HEK293 (cell line): ENCODE data around the gene TYROBP.

Experiments
- EGR2 ChIP-seq: fragments of 450-650 bp; formaldehyde crosslinking; IDR thresholded peaks from 2 replicates; pipeline ENCODE4 v1.5.1; 2016; ENCODE audit warnings: low read depth, missing biosample characterization, missing genetic modification characterization
- GLI4 ChIP-seq: fragments of 450-650 bp; formaldehyde crosslinking; IDR thresholded peaks from 2 replicates; pipeline ENCODE4 v1.5.1; 2016; ENCODE audit warnings: missing biosample characterization, missing genetic modification characterization
- MEIS1 ChIP-seq: sonication (generic); formaldehyde crosslinking; IDR thresholded peaks from 2 replicates; pipeline ENCODE4 v1.8.1; 2022; ENCODE audit warnings: missing genetic modification reagents, mild to moderate bottlenecking, borderline replicate concordance
- OVOL3 ChIP-seq: fragments of 450-650 bp; formaldehyde crosslinking; IDR thresholded peaks from 2 replicates; pipeline ENCODE4 v1.5.1; 2016; ENCODE audit warnings: missing biosample characterization, missing genetic modification characterization
- YY1 ChIP-seq: fragments of 450-650 bp; formaldehyde crosslinking; IDR thresholded peaks from 2 replicates; pipeline ENCODE4 v1.5.1; 2018; ENCODE audit warnings: missing biosample characterization, missing genetic modification characterization
- ZNF10 ChIP-seq: fragments of 450-650 bp; formaldehyde crosslinking; IDR thresholded peaks from 2 replicates; pipeline ENCODE4 v1.5.1; 2017; ENCODE audit warnings: missing biosample characterization, missing genetic modification characterization
- ZNF121 ChIP-seq: fragments of 450-650 bp; formaldehyde crosslinking; IDR thresholded peaks from 2 replicates; pipeline ENCODE4 v1.5.1; 2016; ENCODE audit warnings: missing biosample characterization, missing genetic modification characterization
- ZNF239 ChIP-seq: fragments of 450-650 bp; formaldehyde crosslinking; IDR thresholded peaks from 2 replicates; pipeline ENCODE4 v1.5.1; 2016; ENCODE audit warnings: missing biosample characterization, missing genetic modification characterization
- ZNF366 ChIP-seq: fragments of 450-650 bp; formaldehyde crosslinking; conservative IDR thresholded peaks from 2 replicates; pipeline ENCODE4 v1.5.1; 2016; ENCODE audit warnings: missing biosample characterization, missing genetic modification characterization
- ZNF391 ChIP-seq: fragments of 450-650 bp; formaldehyde crosslinking; IDR thresholded peaks from 2 replicates; pipeline ENCODE4 v1.5.1; 2016; ENCODE audit warnings: low read depth, missing biosample characterization, missing genetic modification characterization, borderline replicate concordance
- ZNF473 ChIP-seq: fragments of 450-650 bp; formaldehyde crosslinking; IDR thresholded peaks from 2 replicates; pipeline ENCODE4 v1.5.1; 2017; ENCODE audit warnings: missing biosample characterization, missing genetic modification characterization
- ZNF544 ChIP-seq: fragments of 450-650 bp; formaldehyde crosslinking; IDR thresholded peaks from 2 replicates; pipeline ENCODE4 v1.5.0; 2017; ENCODE audit warnings: missing biosample characterization, missing genetic modification characterization
- ZNF548 ChIP-seq: fragments of 450-650 bp; formaldehyde crosslinking; IDR thresholded peaks from 2 replicates; pipeline ENCODE4 v1.5.1; 2016; ENCODE audit warnings: missing biosample characterization, missing genetic modification characterization
- ZNF571 ChIP-seq: fragments of 450-650 bp; formaldehyde crosslinking; IDR thresholded peaks from 2 replicates; pipeline ENCODE4 v1.5.0; 2017; ENCODE audit warnings: missing biosample characterization, missing genetic modification characterization
- ZNF585B ChIP-seq: fragments of 450-650 bp; formaldehyde crosslinking; IDR thresholded peaks from 2 replicates; pipeline ENCODE4 v1.5.1; 2016; ENCODE audit warnings: missing biosample characterization, missing genetic modification characterization
- ZNF629 ChIP-seq: fragments of 450-650 bp; formaldehyde crosslinking; IDR thresholded peaks from 2 replicates; pipeline ENCODE4 v1.5.1; 2017; ENCODE audit warnings: missing biosample characterization, missing genetic modification characterization
- ZNF776 ChIP-seq: fragments of 450-650 bp; formaldehyde crosslinking; IDR thresholded peaks from 2 replicates; pipeline ENCODE4 v1.5.0; 2017; ENCODE audit warnings: missing biosample characterization, missing genetic modification characterization, borderline replicate concordance
- ZNF777 ChIP-seq: fragments of 450-650 bp; formaldehyde crosslinking; IDR thresholded peaks from 2 replicates; pipeline ENCODE4 v1.5.1; 2017; ENCODE audit warnings: missing biosample characterization, missing genetic modification characterization, borderline replicate concordance
- ZNF785 ChIP-seq: fragments of 450-650 bp; formaldehyde crosslinking; IDR thresholded peaks from 2 replicates; pipeline ENCODE4 v1.5.1; 2016; ENCODE audit warnings: missing biosample characterization, missing genetic modification characterization
- TF ChIP-seq, protein P1 (sequence below): fragments of 450-650 bp; IDR thresholded peaks from 2 replicates; pipeline ENCODE4 v1.5.1; 2018; ENCODE audit warnings: missing biosample characterization, mild to moderate bottlenecking, missing genetic modification characterization
- TF ChIP-seq, protein P2 (sequence below): fragments of 450-650 bp; formaldehyde crosslinking; IDR thresholded peaks from 2 replicates; pipeline ENCODE4 v1.5.1; 2017; ENCODE audit warnings: missing biosample characterization, mild to moderate bottlenecking, missing genetic modification characterization, moderate library complexity
- TF ChIP-seq, protein P3 (sequence below): fragments of 450-650 bp; formaldehyde crosslinking; IDR thresholded peaks from 2 replicates; pipeline ENCODE4 v1.5.1; 2016; ENCODE audit warnings: missing biosample characterization, missing genetic modification characterization
- TF ChIP-seq, protein P4 (sequence below): fragments of 450-650 bp; formaldehyde crosslinking; IDR thresholded peaks from 2 replicates; pipeline ENCODE4 v1.5.1; 2017; ENCODE audit warnings: missing biosample characterization, missing genetic modification characterization
- TF ChIP-seq, protein P5 (sequence below): fragments of 450-650 bp; formaldehyde crosslinking; IDR thresholded peaks from 2 replicates; pipeline ENCODE4 v1.5.1; 2016; ENCODE audit warnings: missing biosample characterization, missing genetic modification characterization
- TF ChIP-seq, protein P6 (sequence below): fragments of 450-650 bp; formaldehyde crosslinking; IDR thresholded peaks from 2 replicates; pipeline ENCODE4 v1.5.1; 2016; ENCODE audit warnings: missing biosample characterization, missing genetic modification characterization
- TF ChIP-seq, protein P7 (sequence below): IDR thresholded peaks from 2 replicates; pipeline ENCODE4 v1.6.1; 2011; ENCODE audit warnings: mild to moderate bottlenecking, low read depth, low read length, borderline replicate concordance
- TF ChIP-seq, protein P8 (sequence below): fragments of 450-650 bp; formaldehyde crosslinking; IDR thresholded peaks from 2 replicates; pipeline ENCODE4 v1.5.1; 2016; ENCODE audit warnings: missing biosample characterization, missing genetic modification characterization, low read depth

Gene TYROBP

DNA sequence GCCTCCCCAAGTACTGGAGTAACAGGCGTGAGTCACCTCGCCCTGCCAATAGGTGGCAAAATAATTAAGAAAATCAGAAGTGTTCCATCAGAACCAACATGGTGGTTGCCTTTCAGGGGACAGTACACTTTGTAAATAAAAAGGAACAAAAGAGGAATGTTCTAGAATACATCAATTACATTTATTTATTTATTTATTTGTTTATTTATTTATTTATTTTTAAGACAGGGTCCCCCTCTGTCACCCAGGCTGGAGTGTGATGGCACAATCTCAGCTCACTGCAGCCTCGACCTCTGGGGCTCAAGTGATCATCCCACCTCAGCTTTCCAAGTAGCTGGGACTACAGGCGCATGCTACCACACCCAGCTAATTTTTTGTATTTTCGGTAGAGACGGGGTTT lies 12.9 kb upstream of the TYROBP start (continued):
- no peak for TF ChIP-seq MEIS1 (CRISPR knock-in tag)
- TF ChIP-seq YY1 (tag by site-specific recombination), result no peak
- TF ChIP-seq, protein P1, sequence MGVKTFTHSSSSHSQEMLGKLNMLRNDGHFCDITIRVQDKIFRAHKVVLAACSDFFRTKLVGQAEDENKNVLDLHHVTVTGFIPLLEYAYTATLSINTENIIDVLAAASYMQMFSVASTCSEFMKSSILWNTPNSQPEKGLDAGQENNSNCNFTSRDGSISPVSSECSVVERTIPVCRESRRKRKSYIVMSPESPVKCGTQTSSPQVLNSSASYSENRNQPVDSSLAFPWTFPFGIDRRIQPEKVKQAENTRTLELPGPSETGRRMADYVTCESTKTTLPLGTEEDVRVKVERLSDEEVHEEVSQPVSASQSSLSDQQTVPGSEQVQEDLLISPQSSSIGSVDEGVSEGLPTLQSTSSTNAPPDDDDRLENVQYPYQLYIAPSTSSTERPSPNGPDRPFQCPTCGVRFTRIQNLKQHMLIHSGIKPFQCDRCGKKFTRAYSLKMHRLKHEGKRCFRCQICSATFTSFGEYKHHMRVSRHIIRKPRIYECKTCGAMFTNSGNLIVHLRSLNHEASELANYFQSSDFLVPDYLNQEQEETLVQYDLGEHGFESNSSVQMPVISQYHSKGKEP (tag by site-specific recombination), result no peak
- TF ChIP-seq, protein P2, sequence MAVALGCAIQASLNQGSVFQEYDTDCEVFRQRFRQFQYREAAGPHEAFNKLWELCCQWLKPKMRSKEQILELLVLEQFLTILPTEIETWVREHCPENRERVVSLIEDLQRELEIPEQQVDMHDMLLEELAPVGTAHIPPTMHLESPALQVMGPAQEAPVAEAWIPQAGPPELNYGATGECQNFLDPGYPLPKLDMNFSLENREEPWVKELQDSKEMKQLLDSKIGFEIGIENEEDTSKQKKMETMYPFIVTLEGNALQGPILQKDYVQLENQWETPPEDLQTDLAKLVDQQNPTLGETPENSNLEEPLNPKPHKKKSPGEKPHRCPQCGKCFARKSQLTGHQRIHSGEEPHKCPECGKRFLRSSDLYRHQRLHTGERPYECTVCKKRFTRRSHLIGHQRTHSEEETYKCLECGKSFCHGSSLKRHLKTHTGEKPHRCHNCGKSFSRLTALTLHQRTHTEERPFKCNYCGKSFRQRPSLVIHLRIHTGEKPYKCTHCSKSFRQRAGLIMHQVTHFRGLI (tag by site-specific recombination), result no peak
- TF ChIP-seq ZNF10 (tag by site-specific recombination), result no peak; the same call in 1 of the 2 replicates
- TF ChIP-seq ZNF473 (tag by site-specific recombination), result no peak
- TF ChIP-seq, protein P3, sequence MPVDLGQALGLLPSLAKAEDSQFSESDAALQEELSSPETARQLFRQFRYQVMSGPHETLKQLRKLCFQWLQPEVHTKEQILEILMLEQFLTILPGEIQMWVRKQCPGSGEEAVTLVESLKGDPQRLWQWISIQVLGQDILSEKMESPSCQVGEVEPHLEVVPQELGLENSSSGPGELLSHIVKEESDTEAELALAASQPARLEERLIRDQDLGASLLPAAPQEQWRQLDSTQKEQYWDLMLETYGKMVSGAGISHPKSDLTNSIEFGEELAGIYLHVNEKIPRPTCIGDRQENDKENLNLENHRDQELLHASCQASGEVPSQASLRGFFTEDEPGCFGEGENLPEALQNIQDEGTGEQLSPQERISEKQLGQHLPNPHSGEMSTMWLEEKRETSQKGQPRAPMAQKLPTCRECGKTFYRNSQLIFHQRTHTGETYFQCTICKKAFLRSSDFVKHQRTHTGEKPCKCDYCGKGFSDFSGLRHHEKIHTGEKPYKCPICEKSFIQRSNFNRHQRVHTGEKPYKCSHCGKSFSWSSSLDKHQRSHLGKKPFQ, result peak; percentile 22; the same call in 1 of the 2 replicates
- no peak for TF ChIP-seq ZNF239 (tag by site-specific recombination)
- no peak for TF ChIP-seq OVOL3 (tag by site-specific recombination)
- TF ChIP-seq, protein P4, sequence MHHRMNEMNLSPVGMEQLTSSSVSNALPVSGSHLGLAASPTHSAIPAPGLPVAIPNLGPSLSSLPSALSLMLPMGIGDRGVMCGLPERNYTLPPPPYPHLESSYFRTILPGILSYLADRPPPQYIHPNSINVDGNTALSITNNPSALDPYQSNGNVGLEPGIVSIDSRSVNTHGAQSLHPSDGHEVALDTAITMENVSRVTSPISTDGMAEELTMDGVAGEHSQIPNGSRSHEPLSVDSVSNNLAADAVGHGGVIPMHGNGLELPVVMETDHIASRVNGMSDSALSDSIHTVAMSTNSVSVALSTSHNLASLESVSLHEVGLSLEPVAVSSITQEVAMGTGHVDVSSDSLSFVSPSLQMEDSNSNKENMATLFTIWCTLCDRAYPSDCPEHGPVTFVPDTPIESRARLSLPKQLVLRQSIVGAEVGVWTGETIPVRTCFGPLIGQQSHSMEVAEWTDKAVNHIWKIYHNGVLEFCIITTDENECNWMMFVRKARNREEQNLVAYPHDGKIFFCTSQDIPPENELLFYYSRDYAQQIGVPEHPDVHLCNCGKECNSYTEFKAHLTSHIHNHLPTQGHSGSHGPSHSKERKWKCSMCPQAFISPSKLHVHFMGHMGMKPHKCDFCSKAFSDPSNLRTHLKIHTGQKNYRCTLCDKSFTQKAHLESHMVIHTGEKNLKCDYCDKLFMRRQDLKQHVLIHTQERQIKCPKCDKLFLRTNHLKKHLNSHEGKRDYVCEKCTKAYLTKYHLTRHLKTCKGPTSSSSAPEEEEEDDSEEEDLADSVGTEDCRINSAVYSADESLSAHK, result no peak
- TF ChIP-seq, protein P5, sequence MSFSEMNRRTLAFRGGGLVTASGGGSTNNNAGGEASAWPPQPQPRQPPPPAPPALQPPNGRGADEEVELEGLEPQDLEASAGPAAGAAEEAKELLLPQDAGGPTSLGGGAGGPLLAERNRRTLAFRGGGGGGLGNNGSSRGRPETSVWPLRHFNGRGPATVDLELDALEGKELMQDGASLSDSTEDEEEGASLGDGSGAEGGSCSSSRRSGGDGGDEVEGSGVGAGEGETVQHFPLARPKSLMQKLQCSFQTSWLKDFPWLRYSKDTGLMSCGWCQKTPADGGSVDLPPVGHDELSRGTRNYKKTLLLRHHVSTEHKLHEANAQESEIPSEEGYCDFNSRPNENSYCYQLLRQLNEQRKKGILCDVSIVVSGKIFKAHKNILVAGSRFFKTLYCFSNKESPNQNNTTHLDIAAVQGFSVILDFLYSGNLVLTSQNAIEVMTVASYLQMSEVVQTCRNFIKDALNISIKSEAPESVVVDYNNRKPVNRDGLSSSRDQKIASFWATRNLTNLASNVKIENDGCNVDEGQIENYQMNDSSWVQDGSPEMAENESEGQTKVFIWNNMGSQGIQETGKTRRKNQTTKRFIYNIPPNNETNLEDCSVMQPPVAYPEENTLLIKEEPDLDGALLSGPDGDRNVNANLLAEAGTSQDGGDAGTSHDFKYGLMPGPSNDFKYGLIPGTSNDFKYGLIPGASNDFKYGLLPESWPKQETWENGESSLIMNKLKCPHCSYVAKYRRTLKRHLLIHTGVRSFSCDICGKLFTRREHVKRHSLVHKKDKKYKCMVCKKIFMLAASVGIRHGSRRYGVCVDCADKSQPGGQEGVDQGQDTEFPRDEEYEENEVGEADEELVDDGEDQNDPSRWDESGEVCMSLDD, result no peak
- no peak for TF ChIP-seq ZNF366 (tag by site-specific recombination)
- TF ChIP-seq, protein P6, sequence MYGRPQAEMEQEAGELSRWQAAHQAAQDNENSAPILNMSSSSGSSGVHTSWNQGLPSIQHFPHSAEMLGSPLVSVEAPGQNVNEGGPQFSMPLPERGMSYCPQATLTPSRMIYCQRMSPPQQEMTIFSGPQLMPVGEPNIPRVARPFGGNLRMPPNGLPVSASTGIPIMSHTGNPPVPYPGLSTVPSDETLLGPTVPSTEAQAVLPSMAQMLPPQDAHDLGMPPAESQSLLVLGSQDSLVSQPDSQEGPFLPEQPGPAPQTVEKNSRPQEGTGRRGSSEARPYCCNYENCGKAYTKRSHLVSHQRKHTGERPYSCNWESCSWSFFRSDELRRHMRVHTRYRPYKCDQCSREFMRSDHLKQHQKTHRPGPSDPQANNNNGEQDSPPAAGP, result no peak
- TF ChIP-seq ZNF785 (tag by site-specific recombination), result no peak
- no peak for TF ChIP-seq ZNF544 (tag by site-specific recombination)
- no peak for TF ChIP-seq ZNF776
- peak; percentile 65 for TF ChIP-seq ZNF629 (tag by site-specific recombination)
- TF ChIP-seq, protein P7, sequence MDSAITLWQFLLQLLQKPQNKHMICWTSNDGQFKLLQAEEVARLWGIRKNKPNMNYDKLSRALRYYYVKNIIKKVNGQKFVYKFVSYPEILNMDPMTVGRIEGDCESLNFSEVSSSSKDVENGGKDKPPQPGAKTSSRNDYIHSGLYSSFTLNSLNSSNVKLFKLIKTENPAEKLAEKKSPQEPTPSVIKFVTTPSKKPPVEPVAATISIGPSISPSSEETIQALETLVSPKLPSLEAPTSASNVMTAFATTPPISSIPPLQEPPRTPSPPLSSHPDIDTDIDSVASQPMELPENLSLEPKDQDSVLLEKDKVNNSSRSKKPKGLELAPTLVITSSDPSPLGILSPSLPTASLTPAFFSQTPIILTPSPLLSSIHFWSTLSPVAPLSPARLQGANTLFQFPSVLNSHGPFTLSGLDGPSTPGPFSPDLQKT, result no peak
- TF ChIP-seq GLI4, result no peak
- TF ChIP-seq ZNF585B, result no peak
- no peak for TF ChIP-seq ZNF121 (tag by site-specific recombination)
- no peak for TF ChIP-seq EGR2 (tag by site-specific recombination)
- peak; percentile 43; the same call in 1 of the 2 replicates for TF ChIP-seq ZNF548 (tag by site-specific recombination)
- TF ChIP-seq ZNF571 (tag by site-specific recombination), result no peak
- TF ChIP-seq, protein P8, sequence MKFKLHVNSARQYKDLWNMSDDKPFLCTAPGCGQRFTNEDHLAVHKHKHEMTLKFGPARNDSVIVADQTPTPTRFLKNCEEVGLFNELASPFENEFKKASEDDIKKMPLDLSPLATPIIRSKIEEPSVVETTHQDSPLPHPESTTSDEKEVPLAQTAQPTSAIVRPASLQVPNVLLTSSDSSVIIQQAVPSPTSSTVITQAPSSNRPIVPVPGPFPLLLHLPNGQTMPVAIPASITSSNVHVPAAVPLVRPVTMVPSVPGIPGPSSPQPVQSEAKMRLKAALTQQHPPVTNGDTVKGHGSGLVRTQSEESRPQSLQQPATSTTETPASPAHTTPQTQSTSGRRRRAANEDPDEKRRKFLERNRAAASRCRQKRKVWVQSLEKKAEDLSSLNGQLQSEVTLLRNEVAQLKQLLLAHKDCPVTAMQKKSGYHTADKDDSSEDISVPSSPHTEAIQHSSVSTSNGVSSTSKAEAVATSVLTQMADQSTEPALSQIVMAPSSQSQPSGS (tag by site-specific recombination), result no peak
- TF ChIP-seq ZNF777, result no peak
- no peak for TF ChIP-seq ZNF391 (tag by site-specific recombination)
